OCI-LY3 (cell line): ENCODE results near the gene SELENOK.
"Not testable (repeated sequence)": the region's sequence is repeated elsewhere in the genome, so short reads cannot be mapped to it uniquely, and the experiment has no call there.

ENCODE experiments used
- H2AFZ ChIP-seq: fragments of 200-600, 300-600 bp; shearing (Covaris generic); 2 replicates; pipeline ENCODE4 v1.6.0; 2014; ENCODE audit warnings: antibody characterized with exemption, low read depth, low read length
- H3K27ac ChIP-seq: fragments of 200-600, 300-600 bp; sonication (generic); 2 replicates; pipeline ENCODE4 v1.5.1; 2014; ENCODE audit warnings: mild to moderate bottlenecking, low read length, moderate library complexity, mixed read lengths
- H3K27me3 ChIP-seq: fragments of 200-600, 300-600 bp; sonication (generic); 2 replicates; pipeline ENCODE4 v1.6.1; 2014; ENCODE audit warnings: low read depth, low read length, mixed read lengths
- H3K36me3 ChIP-seq: fragments of 200-600, 300-600 bp; sonication (generic); replicated peaks from 2 replicates; pipeline ENCODE3; 2014; ENCODE audit warnings: low read depth, low read length, mixed read lengths
- H3K4me1 ChIP-seq: fragments of 300-600, 200-600 bp; sonication (generic); 2 replicates; pipeline ENCODE4 v1.6.1; 2014; ENCODE audit warnings: low read length, mixed read lengths
- H3K4me2 ChIP-seq: fragments of 200-600, 300-600 bp; sonication (generic); 2 replicates; pipeline ENCODE4 v1.6.1; 2014; ENCODE audit warnings: low read length, mixed read lengths
- H3K4me3 ChIP-seq: fragments of 300-600, 200-600 bp; sonication (generic); 2 replicates; pipeline ENCODE4 v1.5.1; 2014; ENCODE audit warnings: antibody characterized with exemption, mild to moderate bottlenecking, low read length, moderate library complexity
- H3K79me2 ChIP-seq: fragments of 300-600, 200-600 bp; shearing (Covaris generic); 2 replicates; pipeline ENCODE4 v1.6.1; 2014; ENCODE audit warnings: mild to moderate bottlenecking, low read length, mixed read lengths
- H3K9ac ChIP-seq: fragments of 300-600, 200-600 bp; shearing (Covaris generic); 2 replicates; pipeline ENCODE4 v1.6.0; 2014; ENCODE audit warnings: mild to moderate bottlenecking, low read length, moderate library complexity
- H3K9me3 ChIP-seq: fragments of 200-600, 300-600 bp; shearing (Covaris generic); 2 replicates; pipeline ENCODE4 v1.6.1; 2014; ENCODE audit warnings: low read length, mixed read lengths; ENCODE audit not compliant: insufficient read depth
- H4K20me1 ChIP-seq: fragments of 200-600, 300-600 bp; sonication (generic); 2 replicates; pipeline ENCODE4 v1.6.1; 2016; ENCODE audit warnings: low read length, mixed read lengths; ENCODE audit not compliant: insufficient read depth
- CTCF ChIP-seq: fragments of 200-600, 300-600 bp; sonication (generic); IDR thresholded peaks from 2 replicates; pipeline ENCODE4 v1.5.1; 2014; ENCODE audit warnings: antibody characterized with exemption, low read length, low read depth
- EZH2phosphoT487 ChIP-seq: fragments of 200-600 bp; shearing (Covaris generic); IDR thresholded peaks from 2 replicates; pipeline ENCODE4 v1.6.1; 2018; ENCODE audit warnings: antibody characterized with exemption, mixed run types, low read depth

The SELENOK gene

GRCh38 chr3:53939086-53939582 lies 47.5 kb upstream of the SELENOK start:
- Histone ChIP-seq H3K36me3 (no peaks in the 10 kb centered on the region), H4K20me1 (no peaks in the 10 kb centered on the region), H3K9me3 (peaks cover 6% of the 10 kb centered on the region; the same call in 1 of the 2 replicates), H3K4me3 (no peak overlapping the region), H3K4me2 (peak overlapping the region; percentile 68; the same call in 1 of the 2 replicates), H3K79me2 (no peaks in the 10 kb centered on the region), H3K4me1 (peaks cover 5% of the 10 kb centered on the region; the same call in 1 of the 2 replicates), H3K9ac (no peak overlapping the region), H2AFZ (peak overlapping the region; percentile 24), H3K27me3 (peaks cover 20% of the 10 kb centered on the region), H3K27ac (no peak overlapping the region)
- TF ChIP-seq CTCF (no peak), EZH2phosphoT487 (no peak)

- no peaks in the 10 kb centered on the region for H4K20me1 ChIP-seq
- peak overlapping the region; percentile 90 for H2AFZ ChIP-seq
- TF ChIP-seq EZH2phosphoT487 (no peak), CTCF (peak; percentile 96)
- no peaks in the 10 kb centered on the region for H3K79me2 ChIP-seq
- peak overlapping the region; percentile 56 for H3K4me3 ChIP-seq
- no peaks in the 10 kb centered on the region for H3K36me3 ChIP-seq
- peak overlapping the region; percentile 24; the same call in 1 of the 2 replicates for H3K9ac ChIP-seq
- H3K4me2 ChIP-seq, result peak overlapping the region; percentile 68
- H3K27me3 ChIP-seq, result peaks cover 19% of the 10 kb centered on the region
- peaks cover 5% of the 10 kb centered on the region; the same call in 1 of the 2 replicates for H3K4me1 ChIP-seq
- no peak overlapping the region for H3K27ac ChIP-seq
- H3K9me3 ChIP-seq, result peaks cover 6% of the 10 kb centered on the region; the same call in 1 of the 2 replicates
Observed at GRCh38 chr3:53938645-53939044, 47.0 kb upstream of the SELENOK start.

GRCh38 chr3:53936347-53936746 lies 44.7 kb upstream of the SELENOK start:
- Histone ChIP-seq H3K4me2 (no peak overlapping the region), H3K79me2 (no peaks in the 10 kb centered on the region), H3K4me3 (no peak overlapping the region), H4K20me1 (no peaks in the 10 kb centered on the region), H3K9ac (no peak overlapping the region), H2AFZ (no peak overlapping the region), H3K27me3 (peaks cover 19% of the 10 kb centered on the region), H3K9me3 (peaks cover 6% of the 10 kb centered on the region; the same call in 1 of the 2 replicates), H3K4me1 (peaks cover 5% of the 10 kb centered on the region; the same call in 1 of the 2 replicates), H3K36me3 (no peaks in the 10 kb centered on the region), H3K27ac (no peak overlapping the region)
- no peak for TF ChIP-seq CTCF
- TF ChIP-seq EZH2phosphoT487, result no peak

- no peak overlapping the region for H3K9ac ChIP-seq
- no peak overlapping the region for H3K4me2 ChIP-seq
- no peak overlapping the region for H3K4me3 ChIP-seq
- no peak for TF ChIP-seq CTCF
- no peak for TF ChIP-seq EZH2phosphoT487
- peaks cover 6% of the 10 kb centered on the region; the same call in 1 of the 2 replicates for H3K9me3 ChIP-seq
- peaks cover 14% of the 10 kb centered on the region for H3K27me3 ChIP-seq
- H4K20me1 ChIP-seq, result no peaks in the 10 kb centered on the region
- no peaks in the 10 kb centered on the region for H3K79me2 ChIP-seq
- no peak overlapping the region for H3K27ac ChIP-seq
- H3K4me1 ChIP-seq, result peaks cover 5% of the 10 kb centered on the region; the same call in 1 of the 2 replicates
- no peak overlapping the region for H2AFZ ChIP-seq
- no peaks in the 10 kb centered on the region for H3K36me3 ChIP-seq
Observed at GRCh38 chr3:53935283-53935901, 43.7 kb upstream of the SELENOK start.

- not testable (repeated sequence) for H3K9ac ChIP-seq, H3K4me1 ChIP-seq, H3K4me2 ChIP-seq, H3K36me3 ChIP-seq, H2AFZ ChIP-seq, H3K4me3 ChIP-seq, H3K9me3 ChIP-seq, H3K27ac ChIP-seq, H4K20me1 ChIP-seq, H3K79me2 ChIP-seq
- peaks cover 11% of the 10 kb centered on the region; the same call in 1 of the 2 replicates for H3K27me3 ChIP-seq
Observed at GRCh38 chr3:53927208-53927872, 35.7 kb upstream of the SELENOK start.
